ENCODE data around the gene PCDHGA9. TPM values are rescaled to one million over a fixed set of nuclear protein-coding genes. Genes with fewer than 3 reads are reported as not detected.
"Not testable (repeated sequence)": the region's sequence is repeated elsewhere in the genome, so short reads cannot be mapped to it uniquely, and the experiment has no call there.

The PCDHGA9 gene
- total RNA-seq, 2 experiments from 2014 or later, result not detected

GRCh38 chr5:141411575-141411974 lies 9.0 kb downstream of the PCDHGA9 start:
- Mint-ChIP-seq H3K27ac (no peak overlapping the region), H3K4me1 (peaks cover 15% of the 10 kb centered on the region), H3K27me3 (peaks cover 64% of the 10 kb centered on the region), H3K9me3 (peaks cover 24% of the 10 kb centered on the region), H3K4me3 (no peak overlapping the region), H3K36me3 (ENCODE audit: low read depth) (peaks cover 16% of the 10 kb centered on the region)
- ChIA-PET POLR2A (no interaction called here), CTCF (interaction anchor here (0.6 to 2.3 kb wide), 2 partner anchors 91 to 103 kb away, joined by 3 to 13 read pairs; no protein-coding TSS in a partner anchor)
- DNase-seq, result no peak

DNA sequence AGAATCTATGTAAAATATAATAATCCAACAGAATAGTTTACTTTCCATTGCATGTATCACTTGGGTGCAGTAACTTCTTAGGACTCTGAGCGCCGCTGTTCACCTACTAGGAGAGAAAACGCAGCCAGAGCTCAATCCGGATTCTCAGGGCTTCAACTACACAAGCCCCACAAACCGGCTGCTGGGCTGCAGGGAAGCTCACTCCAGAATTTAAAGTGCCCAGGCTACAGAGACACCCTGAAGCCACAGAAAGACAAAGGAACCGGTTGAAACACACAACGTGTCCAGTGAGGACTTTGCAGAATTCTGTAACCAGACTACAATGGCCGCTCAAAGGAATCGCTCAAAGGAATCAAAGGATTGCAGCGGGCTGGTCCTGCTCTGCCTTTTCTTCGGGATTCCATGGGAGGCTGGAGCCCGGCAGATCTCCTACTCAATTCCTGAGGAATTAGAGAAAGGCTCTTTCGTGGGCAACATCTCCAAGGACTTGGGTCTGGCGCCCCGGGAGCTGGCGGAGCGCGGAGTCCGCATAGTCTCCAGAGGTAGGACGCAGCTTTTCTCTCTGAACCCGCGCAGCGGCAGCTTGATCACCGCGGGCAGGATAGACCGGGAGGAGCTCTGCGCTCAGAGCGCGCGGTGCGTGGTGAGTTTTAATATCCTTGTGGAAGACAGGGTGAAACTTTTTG lies 10.4 kb downstream of the PCDHGA9 start, which contains the start of gene PCDHGA10:
Gene PCDHGA10 (plus strand): TSS at position 134 of the 686 bp plus-strand sequence. CDS start 189 bp downstream, at position 323.
- Mint-ChIP-seq H3K9me3 (peaks cover 26% of the 10 kb centered on the region), H3K27ac (peak within 1 kb of the TSS; percentile 50), H3K27me3 (peaks cover 64% of the 10 kb centered on the region), H3K4me3 (peak within 1 kb of the TSS; percentile 71), H3K4me1 (peaks cover 17% of the 10 kb centered on the region), H3K36me3 (ENCODE audit: low read depth) (peaks cover 18% of the 10 kb centered on the region)
- ChIA-PET POLR2A (interaction anchor here (0.6 kb wide), 1 partner anchor 15 kb away, joined by 3 read pairs; the partner anchor contains the start of gene PCDHGB5), CTCF (interaction anchor here (0.9 to 2.7 kb wide), 14 partner anchors 8 to 151 kb away, joined by 3 to 19 read pairs (median 9); partner anchors contain the start of genes PCDHGA11, PCDHGA12, PCDHGA5 and PCDHGA9)
- peak; percentile 47 for DNase-seq

DNA sequence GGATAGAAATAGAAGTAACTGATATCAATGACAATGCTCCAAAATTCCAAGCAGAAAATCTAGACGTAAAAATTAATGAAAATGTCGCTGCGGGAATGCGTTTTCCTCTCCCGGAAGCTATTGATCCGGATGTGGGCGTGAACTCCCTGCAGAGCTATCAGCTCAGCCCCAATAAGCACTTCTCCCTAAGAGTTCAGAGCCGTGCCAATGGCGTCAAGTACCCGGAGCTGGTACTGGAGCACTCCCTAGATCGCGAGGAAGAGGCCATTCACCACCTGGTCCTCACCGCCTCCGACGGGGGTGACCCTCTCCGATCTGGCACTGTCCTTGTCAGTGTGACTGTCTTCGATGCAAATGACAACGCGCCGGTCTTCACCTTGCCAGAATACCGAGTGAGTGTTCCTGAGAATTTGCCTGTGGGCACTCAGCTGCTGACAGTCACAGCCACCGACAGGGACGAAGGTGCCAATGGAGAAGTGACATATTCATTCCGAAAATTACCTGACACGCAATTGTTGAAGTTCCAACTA lies 11.0 kb downstream of the PCDHGA9 start:
- peak overlapping the region; percentile 38 for H3K27ac Mint-ChIP-seq
- H3K4me3 Mint-ChIP-seq, result peak overlapping the region; percentile 71
- DNase-seq, result no peak
- peaks cover 64% of the 10 kb centered on the region for H3K27me3 Mint-ChIP-seq
- peaks cover 23% of the 10 kb centered on the region for H3K36me3 Mint-ChIP-seq (ENCODE audit: low read depth)
- ChIA-PET CTCF (interaction anchor here (0.9 to 2.7 kb wide), 13 partner anchors 8 to 150 kb away, joined by 3 to 19 read pairs (median 10); partner anchors contain the start of genes PCDHGA11, PCDHGA12, PCDHGA9 and PCDHGB3), POLR2A (no interaction called here)
- H3K4me1 Mint-ChIP-seq, result peaks cover 18% of the 10 kb centered on the region
- peaks cover 28% of the 10 kb centered on the region for H3K9me3 Mint-ChIP-seq

GRCh38 chr5:141414548-141415274 lies 12.1 kb downstream of the PCDHGA9 start:
- Mint-ChIP-seq H3K27me3 (peaks cover 60% of the 10 kb centered on the region), H3K36me3 (ENCODE audit: low read depth) (peaks cover 19% of the 10 kb centered on the region), H3K4me1 (peaks cover 21% of the 10 kb centered on the region), H3K9me3 (peaks cover 24% of the 10 kb centered on the region)
- H3K27ac Mint-ChIP-seq, POLR2A ChIA-PET, DNase-seq, H3K4me3 Mint-ChIP-seq: not testable (repeated sequence)
- CTCF ChIA-PET, result interaction anchor here (2.2 to 2.7 kb wide), 5 partner anchors 16 to 149 kb away, joined by 8 to 19 read pairs (median 11); partner anchors contain the start of genes PCDHGA12, PCDHGB3 and PCDHGB5

DNA sequence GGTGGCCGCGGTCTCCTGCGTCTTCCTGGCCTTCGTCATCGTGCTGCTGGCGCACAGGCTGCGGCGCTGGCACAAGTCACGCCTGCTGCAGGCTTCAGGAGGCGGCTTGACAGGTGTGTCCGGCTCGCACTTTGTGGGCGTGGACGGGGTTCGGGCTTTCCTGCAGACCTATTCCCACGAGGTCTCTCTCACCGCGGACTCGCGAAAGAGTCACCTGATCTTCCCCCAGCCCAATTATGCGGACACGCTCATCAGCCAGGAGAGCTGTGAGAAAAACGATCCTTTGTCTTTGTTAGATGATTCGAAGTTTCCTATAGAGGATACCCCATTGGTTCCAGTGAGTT lies 12.7 kb downstream of the PCDHGA9 start:
- Mint-ChIP-seq H3K36me3 (ENCODE audit: low read depth) (peaks cover 18% of the 10 kb centered on the region), H3K27me3 (peaks cover 61% of the 10 kb centered on the region), H3K4me1 (peaks cover 21% of the 10 kb centered on the region), H3K9me3 (peaks cover 26% of the 10 kb centered on the region)
- POLR2A ChIA-PET, H3K4me3 Mint-ChIP-seq, H3K27ac Mint-ChIP-seq, DNase-seq: not testable (repeated sequence)
- CTCF ChIA-PET, result interaction anchor here (2.7 kb wide), 1 partner anchor 149 kb away, joined by 14 read pairs; no protein-coding TSS in a partner anchor

DNA sequence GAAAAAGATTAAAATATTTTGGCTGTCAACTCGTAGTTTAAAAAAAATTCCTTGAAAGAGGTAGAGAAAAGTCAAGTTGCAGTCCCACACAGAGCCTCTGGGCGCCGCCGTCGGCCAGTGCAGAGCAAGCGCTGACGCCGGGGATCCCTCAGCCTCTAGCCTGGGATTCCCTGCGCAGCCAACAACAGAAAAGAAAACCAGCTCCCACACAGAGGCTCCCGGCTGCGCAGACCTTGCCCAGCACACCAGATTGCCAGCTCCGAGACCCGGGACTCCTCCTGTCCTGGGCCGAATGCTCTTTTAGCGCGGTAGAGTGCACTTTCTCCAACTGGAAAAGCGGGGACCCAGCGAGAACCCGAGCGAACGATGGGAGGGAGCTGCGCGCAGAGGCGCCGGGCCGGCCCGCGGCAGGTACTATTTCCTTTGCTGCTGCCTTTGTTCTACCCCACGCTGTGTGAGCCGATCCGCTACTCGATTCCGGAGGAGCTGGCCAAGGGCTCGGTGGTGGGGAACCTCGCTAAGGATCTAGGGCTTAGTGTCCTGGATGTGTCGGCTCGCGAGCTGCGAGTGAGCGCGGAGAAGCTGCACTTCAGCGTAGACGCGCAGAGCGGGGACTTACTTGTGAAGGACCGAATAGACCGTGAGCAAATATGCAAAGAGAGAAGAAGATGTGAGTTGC lies 15.1 kb downstream of the PCDHGA9 start, which contains the start of gene PCDHGB7:
Gene PCDHGB7 (plus strand): TSS at position 184 of the 679 bp plus-strand sequence. CDS start 183 bp downstream, at position 367.
- POLR2A ChIA-PET, DNase-seq: not testable (repeated sequence)
- peaks cover 31% of the 10 kb centered on the region for H3K9me3 Mint-ChIP-seq
- peak within 1 kb of the TSS; percentile 41 for H3K4me3 Mint-ChIP-seq
- H3K27me3 Mint-ChIP-seq, result peaks cover 72% of the 10 kb centered on the region
- H3K4me1 Mint-ChIP-seq, result peaks cover 21% of the 10 kb centered on the region
- CTCF ChIA-PET, result interaction anchor here (0.6 to 3.8 kb wide), 10 partner anchors 13 to 208 kb away, joined by 3 to 18 read pairs (median 5); partner anchors contain the start of genes PCDHGA12, PCDHGA4, PCDHGB3 and PCDHGB5
- peaks cover 16% of the 10 kb centered on the region for H3K36me3 Mint-ChIP-seq (ENCODE audit: low read depth)
- H3K27ac Mint-ChIP-seq, result peak within 1 kb of the TSS; percentile 50

DNA sequence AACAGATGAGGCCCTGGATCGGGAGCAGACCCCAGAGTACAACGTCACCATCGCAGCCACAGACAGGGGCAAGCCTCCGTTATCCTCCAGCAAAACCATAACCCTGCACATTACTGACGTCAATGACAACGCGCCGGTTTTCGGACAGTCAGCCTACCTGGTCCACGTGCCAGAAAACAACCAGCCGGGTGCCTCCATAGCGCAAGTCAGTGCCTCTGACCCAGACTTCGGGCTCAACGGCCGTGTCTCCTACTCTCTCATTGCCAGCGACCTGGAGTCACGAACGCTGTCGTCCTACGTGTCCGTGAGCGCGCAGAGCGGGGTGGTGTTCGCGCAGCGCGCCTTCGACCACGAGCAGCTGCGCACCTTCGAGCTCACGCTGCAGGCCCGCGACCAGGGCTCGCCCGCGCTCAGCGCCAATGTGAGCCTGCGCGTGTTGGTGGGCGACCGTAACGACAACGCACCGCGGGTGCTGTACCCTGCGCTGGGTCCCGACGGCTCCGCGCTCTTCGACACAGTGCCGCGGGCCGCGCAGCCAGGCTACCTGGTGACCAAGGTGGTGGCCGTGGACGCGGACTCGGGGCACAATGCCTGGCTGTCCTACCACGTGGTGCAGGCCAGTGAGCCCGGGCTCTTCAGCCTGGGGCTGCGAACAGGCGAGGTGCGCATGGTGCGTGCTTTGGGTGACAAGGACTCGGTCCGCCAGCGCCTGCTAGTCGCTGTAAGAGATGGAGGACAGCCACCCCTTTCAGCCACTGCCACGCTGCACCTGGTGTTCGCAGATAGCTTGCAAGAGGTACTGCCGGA lies 16.7 kb downstream of the PCDHGA9 start:
- Mint-ChIP-seq H3K9me3 (peaks cover 30% of the 10 kb centered on the region), H3K36me3 (ENCODE audit: low read depth) (peaks cover 15% of the 10 kb centered on the region), H3K27me3 (peaks cover 69% of the 10 kb centered on the region), H3K4me3 (peak overlapping the region; percentile 5), H3K27ac (peak overlapping the region; percentile 32), H3K4me1 (peaks cover 10% of the 10 kb centered on the region)
- DNase-seq, result no peak
- ChIA-PET CTCF (interaction anchor here (0.8 to 3.8 kb wide), 8 partner anchors 11 to 145 kb away, joined by 3 to 22 read pairs (median 5); partner anchors contain the start of genes PCDHGA12, PCDHGB5 and PCDHGB6), POLR2A (no interaction called here)

DNA sequence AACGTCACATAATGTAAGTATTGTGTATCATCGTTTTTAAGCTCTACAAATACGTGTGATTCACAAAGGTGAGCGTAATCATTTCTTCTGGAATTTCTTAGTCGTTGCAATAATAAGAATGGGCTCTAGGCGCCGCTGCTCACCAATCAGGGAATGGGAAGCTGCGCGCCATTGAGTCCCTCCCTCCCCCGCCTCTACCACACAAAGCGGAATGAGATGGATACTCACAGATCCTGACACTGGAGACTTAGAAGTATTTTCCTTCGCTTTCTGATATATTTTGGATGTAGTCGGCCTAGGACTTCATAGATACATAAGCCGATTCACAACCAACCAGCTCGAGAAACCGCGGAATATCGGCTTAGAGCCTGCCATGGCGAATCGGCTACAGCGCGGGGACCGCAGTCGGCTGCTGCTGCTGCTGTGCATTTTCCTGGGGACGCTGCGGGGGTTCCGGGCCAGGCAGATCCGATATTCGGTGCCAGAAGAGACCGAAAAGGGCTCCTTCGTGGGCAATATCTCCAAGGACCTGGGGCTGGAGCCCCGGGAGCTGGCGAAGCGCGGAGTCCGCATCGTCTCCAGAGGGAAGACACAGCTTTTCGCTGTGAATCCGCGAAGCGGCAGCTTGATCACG lies 18.4 kb downstream of the PCDHGA9 start, which contains the start of gene PCDHGA11:
Gene PCDHGA11 (plus strand): TSS at position 197 of the 634 bp plus-strand sequence. CDS start 177 bp downstream, at position 374.
- peak; percentile 38 for DNase-seq
- H3K27me3 Mint-ChIP-seq, result peaks cover 67% of the 10 kb centered on the region
- peak within 1 kb of the TSS; percentile 66 for H3K4me3 Mint-ChIP-seq
- peaks cover 8% of the 10 kb centered on the region for H3K4me1 Mint-ChIP-seq
- H3K9me3 Mint-ChIP-seq, result peaks cover 24% of the 10 kb centered on the region
- H3K36me3 Mint-ChIP-seq (ENCODE audit: low read depth), result peaks cover 10% of the 10 kb centered on the region
- POLR2A ChIA-PET, result no interaction called here
- peak within 1 kb of the TSS; percentile 73 for H3K27ac Mint-ChIP-seq
- CTCF ChIA-PET, result interaction anchor here (0.6 to 2.8 kb wide), 23 partner anchors 8 to 239 kb away, joined by 3 to 22 read pairs (median 4); partner anchors contain the start of genes DIAPH1, PCDHB16, PCDHGA10 and PCDHGA12

DNA sequence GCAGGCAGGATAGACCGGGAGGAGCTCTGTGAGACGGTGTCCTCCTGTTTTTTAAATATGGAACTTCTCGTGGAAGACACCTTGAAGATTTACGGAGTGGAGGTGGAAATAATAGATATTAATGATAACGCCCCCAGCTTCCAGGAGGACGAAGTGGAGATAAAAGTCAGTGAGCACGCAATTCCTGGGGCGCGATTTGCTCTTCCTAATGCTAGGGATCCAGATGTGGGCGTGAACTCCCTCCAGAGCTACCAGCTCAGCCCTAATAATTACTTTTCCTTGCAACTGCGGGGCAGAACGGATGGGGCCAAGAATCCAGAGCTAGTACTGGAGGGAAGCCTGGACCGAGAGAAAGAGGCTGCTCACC lies 18.9 kb downstream of the PCDHGA9 start:
- no peak overlapping the region for H3K27ac Mint-ChIP-seq
- H3K36me3 Mint-ChIP-seq (ENCODE audit: low read depth), result peaks cover 10% of the 10 kb centered on the region
- H3K9me3 Mint-ChIP-seq, result peaks cover 24% of the 10 kb centered on the region
- ChIA-PET POLR2A (no interaction called here), CTCF (interaction anchor here (0.6 to 2.8 kb wide), 21 partner anchors 9 to 198 kb away, joined by 3 to 22 read pairs (median 4); partner anchors contain the start of genes DIAPH1, PCDHGA10, PCDHGA12 and PCDHGA2)
- peak overlapping the region; percentile 66 for H3K4me3 Mint-ChIP-seq
- DNase-seq, result no peak
- peaks cover 63% of the 10 kb centered on the region for H3K27me3 Mint-ChIP-seq
- peaks cover 8% of the 10 kb centered on the region for H3K4me1 Mint-ChIP-seq

GRCh38 chr5:141422742-141423291 lies 20.2 kb downstream of the PCDHGA9 start:
- ChIA-PET CTCF (interaction anchor here (1.0 kb wide), 1 partner anchor 115 kb away, joined by 3 read pairs; no protein-coding TSS in a partner anchor), POLR2A (no interaction called here)
- DNase-seq, result no peak

More at GRCh38 chr5:141422742-141423291, 20.2 kb downstream of the PCDHGA9 start:
- H3K4me1 Mint-ChIP-seq, result peaks cover 8% of the 10 kb centered on the region
- peaks cover 27% of the 10 kb centered on the region for H3K9me3 Mint-ChIP-seq
- H3K27ac Mint-ChIP-seq, result no peak overlapping the region
- no peak overlapping the region for H3K4me3 Mint-ChIP-seq
- peaks cover 10% of the 10 kb centered on the region for H3K36me3 Mint-ChIP-seq (ENCODE audit: low read depth)
- peaks cover 56% of the 10 kb centered on the region for H3K27me3 Mint-ChIP-seq

Data from activated CD4-positive, alpha-beta T cell treated with anti-CD3 and anti-CD28 coated beads, Interleukin-2, amount 10 ng/mL, durations not matched to agents 7 days and 5 days (primary cell).